A673 (cell line): ENCODE data around the gene MAT1A.

ENCODE experiments used
- EZH2 ChIP-seq: fragments of 200-600 bp; sonication (generic); IDR thresholded peaks from 2 replicates; pipeline ENCODE4 v1.6.1; 2017; ENCODE audit warnings: borderline replicate concordance, low read depth, mild to moderate bottlenecking, mixed read lengths, antibody characterized with exemption, low read length; ENCODE audit not compliant: poor library complexity, severe bottlenecking
- TF ChIP-seq, protein P1 (sequence below): fragments of 300-800, 200-600 bp; sonication (generic); conservative IDR thresholded peaks from 2 replicates; pipeline ENCODE4 v1.5.1; 2017; ENCODE audit warnings: low read depth, mild to moderate bottlenecking, antibody characterized with exemption, low read length, moderate library complexity, mixed read lengths

DNA sequence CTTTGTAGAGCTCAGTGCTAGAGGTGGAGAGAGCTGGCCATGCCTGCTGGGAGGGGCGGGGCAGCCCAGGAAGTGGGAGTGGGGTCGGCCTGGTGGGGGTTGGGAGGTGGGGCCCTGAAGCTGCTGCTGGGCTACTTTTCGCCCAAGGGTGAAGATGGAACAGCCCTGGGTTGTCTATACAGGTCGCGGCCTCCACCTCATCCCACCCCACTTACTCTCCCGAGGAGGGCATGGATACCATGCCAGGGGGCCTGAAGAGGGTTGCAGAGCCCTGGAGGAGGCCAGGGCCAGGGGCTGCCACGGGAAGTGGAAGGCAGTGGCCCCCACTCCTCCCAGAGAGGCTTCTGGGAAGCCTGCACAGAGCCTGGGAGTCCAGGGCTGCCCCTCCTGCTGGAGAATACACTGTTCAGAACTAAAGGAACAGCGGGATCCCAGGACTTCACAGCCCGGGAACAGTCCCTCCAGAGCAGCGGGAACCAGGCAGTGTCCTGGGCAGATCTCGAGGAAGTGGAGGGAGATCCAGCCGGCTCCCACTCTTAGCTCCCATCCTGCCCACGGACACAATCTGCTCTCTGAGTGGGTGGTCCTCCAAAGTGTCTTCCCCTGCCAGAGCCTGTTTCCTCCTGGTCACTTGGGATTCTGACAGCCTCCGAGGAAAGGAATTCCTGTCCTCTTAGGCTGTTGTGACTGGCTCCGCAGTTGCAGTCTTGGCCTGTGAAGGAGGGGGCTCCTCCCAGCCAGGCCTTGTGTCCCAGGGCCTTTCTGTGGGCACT, 23.5 kb downstream of the MAT1A start:
- TF ChIP-seq, protein P1, sequence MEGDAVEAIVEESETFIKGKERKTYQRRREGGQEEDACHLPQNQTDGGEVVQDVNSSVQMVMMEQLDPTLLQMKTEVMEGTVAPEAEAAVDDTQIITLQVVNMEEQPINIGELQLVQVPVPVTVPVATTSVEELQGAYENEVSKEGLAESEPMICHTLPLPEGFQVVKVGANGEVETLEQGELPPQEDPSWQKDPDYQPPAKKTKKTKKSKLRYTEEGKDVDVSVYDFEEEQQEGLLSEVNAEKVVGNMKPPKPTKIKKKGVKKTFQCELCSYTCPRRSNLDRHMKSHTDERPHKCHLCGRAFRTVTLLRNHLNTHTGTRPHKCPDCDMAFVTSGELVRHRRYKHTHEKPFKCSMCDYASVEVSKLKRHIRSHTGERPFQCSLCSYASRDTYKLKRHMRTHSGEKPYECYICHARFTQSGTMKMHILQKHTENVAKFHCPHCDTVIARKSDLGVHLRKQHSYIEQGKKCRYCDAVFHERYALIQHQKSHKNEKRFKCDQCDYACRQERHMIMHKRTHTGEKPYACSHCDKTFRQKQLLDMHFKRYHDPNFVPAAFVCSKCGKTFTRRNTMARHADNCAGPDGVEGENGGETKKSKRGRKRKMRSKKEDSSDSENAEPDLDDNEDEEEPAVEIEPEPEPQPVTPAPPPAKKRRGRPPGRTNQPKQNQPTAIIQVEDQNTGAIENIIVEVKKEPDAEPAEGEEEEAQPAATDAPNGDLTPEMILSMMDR: no peak
- TF ChIP-seq EZH2: no peak
